Measurements from ENCODE around the gene EFHC1.

- TF ChIP-seq CTCF (IDR thresholded peaks at IDR 0.05) (no peak), POLR2A (IDR thresholded peaks at IDR 0.05) (no peak)
Measured at GRCh38 chr6:52546192-52546591, 126.0 kb downstream of the EFHC1 start.

All from thyroid gland (tissue), 4 donors.